GM12878 (cell line): ENCODE measurements around the gene TIAM1. TPM values are rescaled to one million over a fixed set of nuclear protein-coding genes. Genes with fewer than 3 reads are reported as not detected.

Experiments used
- ATAC-seq: fragments of 200-7000 bp; cut with Tn5 transposase; 3 replicates; pipeline ENCODE4 v1.9.1; 2020; ENCODE audit warnings: mild to moderate bottlenecking, moderate library complexity
- BruUV-seq: library from RNA; stranded (reverse); fragments of 400-500 nt; replicated peaks from 2 replicates; lab custom pipeline; 2021; lab: Mats Ljungman, UMichigan
- CTCF ChIA-PET: fragments of 300-600 bp; sonication (Branson Sonifier 250); formaldehyde crosslinking; extraction: SDS; loops from one replicate; lab custom pipeline; 2021; ENCODE audit warnings: inconsistent platforms; lab: Yijun Ruan, JAX
- POLR2A ChIA-PET: fragments of 350-600 bp; formaldehyde crosslinking; extraction: SDS; loops from one replicate; lab custom pipeline; 2021; ENCODE audit warnings: inconsistent platforms; lab: Charles Lee
- RAD21 ChIA-PET: fragments of 300-600 bp; sonication (Branson Sonifier 250); formaldehyde crosslinking; loops from one replicate; lab custom pipeline; 2023; ENCODE audit warnings: antibody characterized with exemption; ENCODE audit not compliant: unreplicated experiment; lab: Charles Lee
- SMC1A ChIA-PET: fragments of 300-600 bp; sonication (Branson Sonifier 250); formaldehyde crosslinking; loops from one replicate; lab custom pipeline; 2023; ENCODE audit not compliant: unreplicated experiment, uncharacterized antibody; lab: Charles Lee
- DNase-seq: peaks from one replicate; pipeline ENCODE4 v3.0.0-alpha.2; 2011; ENCODE audit warnings: low read depth, low spot score
- FAIRE-seq: peaks from 3 replicates; lab custom pipeline; 2011; peaks lifted over from hg19 to GRCh38; lab: Jason Lieb, UNC
- H2AFZ ChIP-seq: 2 replicates; pipeline ENCODE4 v1.6.0; 2011; ENCODE audit warnings: low read depth, low read length, control low read depth; ENCODE audit not compliant: control insufficient read depth
- H3K27ac ChIP-seq: 2 replicates; pipeline ENCODE4 v1.5.1; 2011; ENCODE audit warnings: control low read depth; ENCODE audit not compliant: control insufficient read depth, insufficient read depth
- H3K27me3 ChIP-seq, 2 experiments: replicated peaks in 1 of 2; 2 replicates each; pipeline versions ENCODE4 v1.6.0 to v1.6.1; 2011; ENCODE audit warnings: low read length in 1 of 2; ENCODE audit not compliant: control insufficient read depth in 2 of 2, insufficient read depth in 2 of 2
- H3K36me3 ChIP-seq, 2 experiments: 2 replicates each; pipeline ENCODE4 v1.5.1; 2011; ENCODE audit warnings: low read length in 1 of 2; ENCODE audit not compliant: control insufficient read depth in 2 of 2, insufficient read depth in 2 of 2
- H3K4me1 ChIP-seq: 2 replicates; pipeline ENCODE4 v1.6.1; 2011; ENCODE audit warnings: mild to moderate bottlenecking, low read length, moderate library complexity, mixed read lengths; ENCODE audit not compliant: control insufficient read depth, insufficient read depth
- H3K4me2 ChIP-seq: 2 replicates; pipeline ENCODE4 v1.6.0; 2011; ENCODE audit warnings: control low read depth; ENCODE audit not compliant: control insufficient read depth, insufficient read depth
- H3K4me3 ChIP-seq: fragments of 200-600 bp; sonication (generic); 2 replicates; pipeline ENCODE4 v1.5.1; 2016
- H3K79me2 ChIP-seq: 2 replicates; pipeline ENCODE4 v1.6.0; 2011; ENCODE audit warnings: low read length; ENCODE audit not compliant: control insufficient read depth, insufficient read depth
- H3K9ac ChIP-seq: 2 replicates; pipeline ENCODE4 v1.8.0; 2011; ENCODE audit warnings: low read length, control low read depth, mixed read lengths; ENCODE audit not compliant: control insufficient read depth, insufficient read depth
- H3K9me3 ChIP-seq: replicated peaks from 3 replicates; pipeline ENCODE4 v1.5.1; 2011; ENCODE audit warnings: mild to moderate bottlenecking, low read length; ENCODE audit not compliant: control insufficient read depth, insufficient read depth
- H4K20me1 ChIP-seq: 2 replicates; pipeline ENCODE4 v1.6.0; 2011; ENCODE audit not compliant: control insufficient read depth, insufficient read depth
- DPF2 ChIP-seq: fragments of 450-650 bp; IDR thresholded peaks from 2 replicates; pipeline ENCODE4 v1.6.1; 2017; ENCODE audit warnings: mild to moderate bottlenecking
- EED ChIP-seq: sonication (generic); IDR thresholded peaks from 2 replicates; pipeline ENCODE4 v1.6.1; 2016; ENCODE audit warnings: antibody characterized with exemption, low read depth
- EP300 ChIP-seq, 2 experiments: fragments of 150-350 bp in 1 of 2; IDR thresholded peaks; 2 replicates each; pipeline ENCODE4 v1.6.1; 2011 to 2012; ENCODE audit warnings: low read depth in 2 of 2, low read length in 2 of 2, borderline replicate concordance in 1 of 2, improper control_type of control experiment in 1 of 2, inconsistent platforms in 1 of 2; ENCODE audit not compliant: control insufficient read depth in 1 of 2
- FOXK2 ChIP-seq: fragments of 450-650 bp; IDR thresholded peaks from 2 replicates; pipeline ENCODE4 v1.6.1; 2017; ENCODE audit warnings: mild to moderate bottlenecking, moderate library complexity
- KLF5 ChIP-seq: fragments of 450-650 bp; IDR thresholded peaks from 2 replicates; pipeline ENCODE4 v1.6.1; 2014; ENCODE audit warnings: mild to moderate bottlenecking; ENCODE audit not compliant: partially characterized antibody
- RELA ChIP-seq: fragments of 450-650 bp; IDR thresholded peaks from 2 replicates; pipeline ENCODE4 v1.8.0; 2014; ENCODE audit warnings: borderline replicate concordance; ENCODE audit not compliant: partially characterized antibody
- SUZ12 ChIP-seq: fragments of 200-600 bp; sonication (generic); IDR thresholded peaks from one replicate; pipeline ENCODE4 v1.6.1; 2018; ENCODE audit warnings: antibody characterized with exemption, mild to moderate bottlenecking; ENCODE audit not compliant: unreplicated experiment
- TBL1XR1 ChIP-seq: IDR thresholded peaks from 2 replicates; pipeline ENCODE4 v1.6.1; 2012; ENCODE audit warnings: low read depth, low read length, improper control_type of control experiment
- WRNIP1 ChIP-seq: IDR thresholded peaks from 2 replicates; pipeline ENCODE4 v1.6.1; 2011; ENCODE audit warnings: low read depth, low read length, improper control_type of control experiment, borderline replicate concordance
- ZBED1 ChIP-seq: IDR thresholded peaks from 2 replicates; pipeline ENCODE4 v1.6.1; 2016; ENCODE audit warnings: borderline replicate concordance
- ZNF384 ChIP-seq: IDR thresholded peaks from 2 replicates; pipeline ENCODE4 v1.6.1; 2012; ENCODE audit warnings: low read depth, mild to moderate bottlenecking, low read length, improper control_type of control experiment, borderline replicate concordance
- WGBS: methylation state at CpG from one replicate; pipeline ENCODE4 v1.1.6; 2016; ENCODE audit warnings: low lambda C conversion rate; ENCODE audit not compliant: insufficient replicate concordance, insufficient coverage; ENCODE audit errors: missing lambda C conversion rate; 5-methylcytosine and 5-hydroxymethylcytosine counted together
- in situ Hi-C: fragments of 300-500 bp; cut with MboI; formaldehyde crosslinking; loops from 9 replicates; pipeline ENCODE4 v1.14.3; 2018; ENCODE audit warnings: mixed read lengths
- intact Hi-C: fragments of 100-400 bp; cut with micrococcal nuclease; formaldehyde crosslinking; loops from one replicate; pipeline ENCODE4 v1.14.2; 2022; ENCODE audit not compliant: unreplicated experiment
- polyA plus RNA-seq, 11 experiments: library from polyadenylated mRNA; depleted of rRNA in 4 of 11; unstranded in 6 of 11; stranded (reverse) in 5 of 11; fragments of >200 nt; fragmentation: Nextera tagmentation in 4 of 11; fragmentation: Illumina TruSeq in 1 of 11; extraction: Ambion mirVana in 4 of 11; extraction: Trizol in 1 of 11; gene quantifications; 1 replicate in 1 of 11; 2 replicates in 10 of 11; pipeline versions ENCODE4 v1.2.1 to v1.2.3, GENCODE V29; 2011 to 2016; ENCODE audit warnings: inconsistent platforms in 2 of 11, missing spikeins in 2 of 11, low read depth in 1 of 11
- total RNA-seq, 4 experiments: library from RNA; depleted of rRNA in 3 of 4; stranded (reverse); fragments of >200 nt in 3 of 4; fragmentation: Illumina TruSeq in 1 of 4; extraction: Trizol in 1 of 4; gene quantifications; 2 replicates each; pipeline versions ENCODE4 v1.2.1 to v1.2.3, GENCODE V29; 2013 to 2021
- TF ChIP-seq, protein P1 (sequence below): fragments of 450-650 bp; IDR thresholded peaks from 2 replicates; pipeline ENCODE4 v1.6.1; 2017; ENCODE audit warnings: low read depth, mild to moderate bottlenecking, moderate library complexity
- TF ChIP-seq, protein P2 (sequence below): fragments of 450-650 bp; formaldehyde crosslinking; IDR thresholded peaks from 2 replicates; pipeline ENCODE4 v1.4.0; 2022; ENCODE audit warnings: mild to moderate bottlenecking, moderate library complexity

TIAM1 gene
- total and polyA plus RNA-seq, 10 of the 15 experiments (the other 5 are each of a cell fraction or from before 2014, with no cell fraction given): 0.31 to 35.9 (median 0.78) TPM

DNA sequence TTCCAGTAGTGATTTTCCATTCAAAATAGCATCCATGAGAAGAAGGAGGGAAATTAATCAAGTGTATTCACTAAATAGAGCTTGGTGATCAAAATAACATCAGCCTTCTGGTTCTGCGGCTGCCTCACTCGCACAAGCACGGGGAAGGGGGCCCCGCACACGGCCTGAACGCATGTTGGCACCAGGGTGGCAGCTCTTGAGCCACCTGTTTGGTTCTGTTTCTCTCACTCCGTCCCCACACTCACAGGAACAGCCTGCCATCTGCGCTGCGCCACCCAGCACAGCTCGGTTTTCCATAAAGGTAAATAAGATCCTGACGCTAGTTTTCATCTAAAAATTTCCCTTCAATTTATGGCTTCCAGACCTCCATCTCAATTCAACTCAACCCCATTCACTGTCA, 49.4 kb downstream of the TIAM1 start:
- H4K20me1 ChIP-seq: no peaks in the 10 kb centered on the region
- CTCF ChIA-PET: interaction anchor here (0.6 to 1.6 kb wide), 3 partner anchors 58 to 113 kb away, joined by 3 to 4 read pairs (median 3); no protein-coding TSS in a partner anchor
- no peak overlapping the region for H3K4me2 ChIP-seq
- 57% methylated on average over 11 of the region's 11 CpGs for WGBS
- no peak overlapping the region for H3K4me3 ChIP-seq
- in situ Hi-C loops (no loop called here), intact Hi-C loops (no loop called here)
- H3K27me3 ChIP-seq: no peaks in the 10 kb centered on the region
- BruUV-seq: no TSS peak
- TF ChIP-seq ZBED1 (no peak), WRNIP1 (no peak)
- TF ChIP-seq, protein P1, sequence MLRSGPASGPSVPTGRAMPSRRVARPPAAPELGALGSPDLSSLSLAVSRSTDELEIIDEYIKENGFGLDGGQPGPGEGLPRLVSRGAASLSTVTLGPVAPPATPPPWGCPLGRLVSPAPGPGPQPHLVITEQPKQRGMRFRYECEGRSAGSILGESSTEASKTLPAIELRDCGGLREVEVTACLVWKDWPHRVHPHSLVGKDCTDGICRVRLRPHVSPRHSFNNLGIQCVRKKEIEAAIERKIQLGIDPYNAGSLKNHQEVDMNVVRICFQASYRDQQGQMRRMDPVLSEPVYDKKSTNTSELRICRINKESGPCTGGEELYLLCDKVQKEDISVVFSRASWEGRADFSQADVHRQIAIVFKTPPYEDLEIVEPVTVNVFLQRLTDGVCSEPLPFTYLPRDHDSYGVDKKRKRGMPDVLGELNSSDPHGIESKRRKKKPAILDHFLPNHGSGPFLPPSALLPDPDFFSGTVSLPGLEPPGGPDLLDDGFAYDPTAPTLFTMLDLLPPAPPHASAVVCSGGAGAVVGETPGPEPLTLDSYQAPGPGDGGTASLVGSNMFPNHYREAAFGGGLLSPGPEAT: no peak
- SMC1A ChIA-PET: interaction anchor here (1.2 kb wide), 1 partner anchor 48 kb away, joined by 5 read pairs; no protein-coding TSS in a partner anchor
- no peak overlapping the region for H3K27ac ChIP-seq
- RAD21 ChIA-PET: interaction anchor here (1.2 to 1.3 kb wide), 2 partner anchors 92 to 264 kb away, joined by 3 read pairs; no protein-coding TSS in a partner anchor
- no peaks in the 10 kb centered on the region for H3K4me1 ChIP-seq
- POLR2A ChIA-PET: no interaction called here
- FAIRE-seq (no peak), ATAC-seq (no peak), DNase-seq (no peak)
- H3K36me3 ChIP-seq: no peaks in the 10 kb centered on the region
- no peaks in the 10 kb centered on the region; the same call in 2 of the 3 replicates for H3K9me3 ChIP-seq
- no peaks in the 10 kb centered on the region for H3K79me2 ChIP-seq
- no peak overlapping the region for H3K9ac ChIP-seq
- H2AFZ ChIP-seq: no peak overlapping the region

DNA sequence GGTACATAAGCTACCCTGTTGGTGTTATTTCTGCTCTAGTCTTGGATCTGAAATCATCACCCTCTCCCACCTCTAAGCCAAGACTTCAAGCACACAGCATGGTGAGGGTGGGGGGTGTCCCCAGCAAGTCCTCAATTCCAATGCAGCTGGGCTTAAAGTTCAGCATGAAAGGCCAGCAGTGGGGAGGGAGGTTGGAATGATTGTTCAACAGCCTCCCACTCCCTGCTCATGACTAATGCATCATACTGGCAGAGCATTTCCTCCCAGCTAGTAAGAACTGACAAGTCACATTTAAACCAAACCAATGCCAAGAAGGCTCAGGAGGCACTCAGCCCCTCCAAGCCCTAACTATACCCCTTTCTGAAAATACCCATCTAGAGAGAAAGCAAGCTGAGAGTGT, 50.1 kb downstream of the TIAM1 start:
- no peak for DNase-seq
- ChIA-PET POLR2A (no interaction called here), RAD21 (interaction anchor here (0.8 to 1.3 kb wide), 4 partner anchors 32 to 265 kb away, joined by 3 to 4 read pairs (median 3); no protein-coding TSS in a partner anchor), CTCF (interaction anchor here (0.6 to 1.6 kb wide), 3 partner anchors 58 to 113 kb away, joined by 3 to 4 read pairs (median 3); no protein-coding TSS in a partner anchor), SMC1A (interaction anchor here (1.0 to 1.5 kb wide), 3 partner anchors 28 to 287 kb away, joined by 3 to 5 read pairs (median 3); no protein-coding TSS in a partner anchor)
- H3K27me3 ChIP-seq: no peaks in the 10 kb centered on the region
- in situ Hi-C loops (no loop called here), intact Hi-C loops (no loop called here)
- H3K36me3 ChIP-seq: no peaks in the 10 kb centered on the region
- no peaks in the 10 kb centered on the region for H3K4me1 ChIP-seq
- H4K20me1 ChIP-seq: no peaks in the 10 kb centered on the region
- no peak overlapping the region for H3K4me3 ChIP-seq
- FAIRE-seq: no peak
- H3K4me2 ChIP-seq: no peak overlapping the region
- H2AFZ ChIP-seq: no peak overlapping the region
- no peaks in the 10 kb centered on the region; the same call in 2 of the 3 replicates for H3K9me3 ChIP-seq
- no peaks in the 10 kb centered on the region for H3K79me2 ChIP-seq
- no peak for ATAC-seq
- H3K27ac ChIP-seq: no peak overlapping the region
- H3K9ac ChIP-seq: no peak overlapping the region
- no TSS peak for BruUV-seq
- TF ChIP-seq EP300 (IDR thresholded peaks at IDR 0.05; ENCODE audit: borderline replicate concordance in 1 of 2, control insufficient read depth in 1 of 2, low read depth in 2 of 2, low read length in 2 of 2): 0 out of 4 replicates have a peak, but pooled peaks of 1 of the 2 experiments have one; percentile 21
- no peak for TF ChIP-seq SUZ12
- no peak for TF ChIP-seq EED
- TF ChIP-seq DPF2: no peak
- no peak for TF ChIP-seq RELA
- no peak for TF ChIP-seq TBL1XR1
- TF ChIP-seq, protein P2, sequence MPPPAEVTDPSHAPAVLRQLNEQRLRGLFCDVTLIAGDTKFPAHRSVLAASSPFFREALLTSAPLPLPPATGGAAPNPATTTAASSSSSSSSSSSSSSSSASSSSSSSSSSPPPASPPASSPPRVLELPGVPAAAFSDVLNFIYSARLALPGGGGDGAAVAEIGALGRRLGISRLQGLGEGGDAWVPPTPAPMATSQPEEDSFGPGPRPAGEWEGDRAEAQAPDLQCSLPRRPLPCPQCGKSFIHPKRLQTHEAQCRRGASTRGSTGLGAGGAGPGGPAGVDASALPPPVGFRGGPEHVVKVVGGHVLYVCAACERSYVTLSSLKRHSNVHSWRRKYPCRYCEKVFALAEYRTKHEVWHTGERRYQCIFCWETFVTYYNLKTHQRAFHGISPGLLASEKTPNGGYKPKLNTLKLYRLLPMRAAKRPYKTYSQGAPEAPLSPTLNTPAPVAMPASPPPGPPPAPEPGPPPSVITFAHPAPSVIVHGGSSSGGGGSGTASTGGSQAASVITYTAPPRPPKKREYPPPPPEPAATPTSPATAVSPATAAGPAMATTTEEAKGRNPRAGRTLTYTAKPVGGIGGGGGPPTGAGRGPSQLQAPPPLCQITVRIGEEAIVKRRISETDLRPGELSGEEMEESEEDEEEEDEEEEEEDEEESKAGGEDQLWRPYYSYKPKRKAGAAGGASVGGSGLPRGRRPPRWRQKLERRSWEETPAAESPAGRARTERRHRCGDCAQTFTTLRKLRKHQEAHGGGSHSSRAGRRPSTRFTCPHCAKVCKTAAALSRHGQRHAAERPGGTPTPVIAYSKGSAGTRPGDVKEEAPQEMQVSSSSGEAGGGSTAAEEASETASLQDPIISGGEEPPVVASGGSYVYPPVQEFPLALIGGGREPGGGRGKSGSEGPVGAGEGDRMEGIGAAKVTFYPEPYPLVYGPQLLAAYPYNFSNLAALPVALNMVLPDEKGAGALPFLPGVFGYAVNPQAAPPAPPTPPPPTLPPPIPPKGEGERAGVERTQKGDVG (CRISPR knock-in tag): no peak
- no peak for TF ChIP-seq ZNF384
- no peak for TF ChIP-seq FOXK2
- TF ChIP-seq KLF5: no peak
